IPS-18c (cell line): ENCODE results near the gene S100A3.

Source experiments
- H3K4me3 ChIP-seq: 2 replicates; pipeline ENCODE4 v1.7.0; 2013; ENCODE audit warnings: low read depth, mild to moderate bottlenecking, low read length, moderate library complexity; ENCODE audit not compliant: insufficient read depth
- H3K9me3 ChIP-seq: one replicate; pipeline ENCODE4 v1.6.1; 2013; ENCODE audit warnings: mild to moderate bottlenecking, low read length, moderate library complexity; ENCODE audit not compliant: control insufficient read depth, insufficient read depth

The S100A3 gene

GRCh38 chr1:153556348-153556747, 7.3 kb upstream of the S100A3 start:
- Histone ChIP-seq H3K4me3 (no peak overlapping the region), H3K9me3 (no peaks in the 10 kb centered on the region)

- no peak overlapping the region for H3K4me3 ChIP-seq
These were observed 4.9 kb upstream of the S100A3 start for GRCh38 chr1:153553830-153554541.

GRCh38 chr1:153553096-153553495, 4.0 kb upstream of the S100A3 start:
- H3K4me3 ChIP-seq, result no peak overlapping the region
- no peaks in the 10 kb centered on the region for H3K9me3 ChIP-seq

More at GRCh38 chr1:153553830-153554541, 4.9 kb upstream of the S100A3 start:
- no peaks in the 10 kb centered on the region for H3K9me3 ChIP-seq

GRCh38 chr1:153552335-153552734, 3.3 kb upstream of the S100A3 start:
- no peaks in the 10 kb centered on the region for H3K9me3 ChIP-seq
- H3K4me3 ChIP-seq, result no peak overlapping the region

- Histone ChIP-seq H3K4me3 (no peak overlapping the region; the same call in 1 of the 2 replicates), H3K9me3 (no peaks in the 10 kb centered on the region)
These were observed 1.9 kb upstream of the S100A3 start for GRCh38 chr1:153550827-153551500.

GRCh38 chr1:153550398-153550758, 1.3 kb upstream of the S100A3 start:
- H3K9me3 ChIP-seq, result no peaks in the 10 kb centered on the region
- peak overlapping the region; percentile 15; the same call in 1 of the 2 replicates for H3K4me3 ChIP-seq

GRCh38 chr1:153549741-153550397, 811 bp upstream of the S100A3 start:
- no peak overlapping the region for H3K4me3 ChIP-seq

GRCh38 chr1:153547560-153548551, 1.2 kb downstream of the S100A3 start:
- H3K9me3 ChIP-seq, result no peaks in the 10 kb centered on the region
- H3K4me3 ChIP-seq, result no peak overlapping the region

More at GRCh38 chr1:153549741-153550397, 811 bp upstream of the S100A3 start:
- H3K9me3 ChIP-seq, result no peaks in the 10 kb centered on the region

GRCh38 chr1:153546796-153547559, 2.1 kb downstream of the S100A3 start:
- Histone ChIP-seq H3K9me3 (no peaks in the 10 kb centered on the region), H3K4me3 (no peak overlapping the region)

GRCh38 chr1:153546371-153546770, 2.7 kb downstream of the S100A3 start:
- H3K4me3 ChIP-seq, result no peak overlapping the region
- H3K9me3 ChIP-seq, result no peaks in the 10 kb centered on the region

- no peak within 1 kb of the TSS for H3K4me3 ChIP-seq
These were observed 3.7 kb downstream of the S100A3 start, which contains the start of gene S100A4 for GRCh38 chr1:153545067-153546055. Gene S100A4 (minus strand): TSS chr1:153545806. CDS start chr1:153544794, 1,012 bp downstream.

GRCh38 chr1:153544453-153545066, 4.5 kb downstream of the S100A3 start:
- Histone ChIP-seq H3K9me3 (no peaks in the 10 kb centered on the region), H3K4me3 (no peak overlapping the region)

More at GRCh38 chr1:153545067-153546055, 3.7 kb downstream of the S100A3 start, which contains the start of gene S100A4:
- no peaks in the 10 kb centered on the region for H3K9me3 ChIP-seq

- Histone ChIP-seq H3K9me3 (no peaks in the 10 kb centered on the region), H3K4me3 (no peak overlapping the region)
These were observed 5.3 kb downstream of the S100A3 start for GRCh38 chr1:153543736-153544135.

- Histone ChIP-seq H3K9me3 (no peaks in the 10 kb centered on the region), H3K4me3 (no peak overlapping the region)
These were observed 5.9 kb downstream of the S100A3 start for GRCh38 chr1:153542956-153543711.
